ENCODE data around the gene TDRD1.

- TF ChIP-seq EZH2phosphoT487 (IDR thresholded peaks at IDR 0.05): no peak
- no peak for TF ChIP-seq EZH2 (IDR thresholded peaks at IDR 0.05)
- TF ChIP-seq, protein P1, sequence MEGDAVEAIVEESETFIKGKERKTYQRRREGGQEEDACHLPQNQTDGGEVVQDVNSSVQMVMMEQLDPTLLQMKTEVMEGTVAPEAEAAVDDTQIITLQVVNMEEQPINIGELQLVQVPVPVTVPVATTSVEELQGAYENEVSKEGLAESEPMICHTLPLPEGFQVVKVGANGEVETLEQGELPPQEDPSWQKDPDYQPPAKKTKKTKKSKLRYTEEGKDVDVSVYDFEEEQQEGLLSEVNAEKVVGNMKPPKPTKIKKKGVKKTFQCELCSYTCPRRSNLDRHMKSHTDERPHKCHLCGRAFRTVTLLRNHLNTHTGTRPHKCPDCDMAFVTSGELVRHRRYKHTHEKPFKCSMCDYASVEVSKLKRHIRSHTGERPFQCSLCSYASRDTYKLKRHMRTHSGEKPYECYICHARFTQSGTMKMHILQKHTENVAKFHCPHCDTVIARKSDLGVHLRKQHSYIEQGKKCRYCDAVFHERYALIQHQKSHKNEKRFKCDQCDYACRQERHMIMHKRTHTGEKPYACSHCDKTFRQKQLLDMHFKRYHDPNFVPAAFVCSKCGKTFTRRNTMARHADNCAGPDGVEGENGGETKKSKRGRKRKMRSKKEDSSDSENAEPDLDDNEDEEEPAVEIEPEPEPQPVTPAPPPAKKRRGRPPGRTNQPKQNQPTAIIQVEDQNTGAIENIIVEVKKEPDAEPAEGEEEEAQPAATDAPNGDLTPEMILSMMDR (IDR thresholded peaks at IDR 0.05): no peak
These were observed 80.7 kb downstream of the TDRD1 start for GRCh38 chr10:114259824-114260223.
